Frontal cortex (tissue), 4 donors: ENCODE results near the gene ERBB4. TPM values are rescaled to one million over a fixed set of nuclear protein-coding genes. Genes with fewer than 3 reads are reported as not detected.
A peak's percentile ranks its signal among the peaks of the same experiment; 100 is the strongest.

Source experiments
- DNase-seq, 2 donors: peaks; one replicate each; pipeline ENCODE4 v3.0.0; 2012; ENCODE audit warnings: low spot score in 2 of 2
- FAIRE-seq: peaks from 2 replicates; lab custom pipeline; 2012; peaks lifted over from hg19 to GRCh38; lab: Jason Lieb, UNC
- total RNA-seq: library from RNA; depleted of rRNA; stranded (reverse); fragments of >200 nt; gene quantifications from one replicate; pipeline ENCODE4 v1.2.3, GENCODE V29; 2014
- donor health status: control.
- donor health status: control.
- donor health status: control.

The ERBB4 gene
- total RNA-seq, 1 donor from 2014 or later: 75.0 TPM

- FAIRE-seq (no peak), DNase-seq (no peak)
Measured at GRCh38 chr2:212384027-212384426, 154.6 kb downstream of the ERBB4 start.

GRCh38 chr2:212381428-212382102 lies 157.0 kb downstream of the ERBB4 start:
- no peak for DNase-seq
- no peak for FAIRE-seq

GRCh38 chr2:212379103-212379502 lies 159.5 kb downstream of the ERBB4 start:
- DNase-seq (no peak), FAIRE-seq (peak; percentile 13)

- FAIRE-seq (no peak), DNase-seq (no peak)
Measured at GRCh38 chr2:212367431-212367830, 171.2 kb downstream of the ERBB4 start.

- FAIRE-seq (no peak), DNase-seq (no peak)
Measured at GRCh38 chr2:212364112-212364985, 174.3 kb downstream of the ERBB4 start.

GRCh38 chr2:212361174-212361756 lies 177.3 kb downstream of the ERBB4 start:
- FAIRE-seq: no peak
- DNase-seq: no peak

GRCh38 chr2:212360068-212360460 lies 178.5 kb downstream of the ERBB4 start:
- no peak for DNase-seq
- FAIRE-seq: no peak

- no peak for FAIRE-seq
- no peak for DNase-seq
Measured at GRCh38 chr2:212359425-212360067, 179.1 kb downstream of the ERBB4 start.

GRCh38 chr2:212357606-212358005 lies 181.0 kb downstream of the ERBB4 start:
- DNase-seq: no peak
- FAIRE-seq: no peak

- FAIRE-seq (no peak), DNase-seq (no peak)
Measured at GRCh38 chr2:212354382-212354781, 184.2 kb downstream of the ERBB4 start.

- FAIRE-seq: no peak
- no peak for DNase-seq
Measured at GRCh38 chr2:212348501-212348900, 190.1 kb downstream of the ERBB4 start.

- no peak for FAIRE-seq
- no peak for DNase-seq
Measured at GRCh38 chr2:212346865-212347264, 191.7 kb downstream of the ERBB4 start.

GRCh38 chr2:212345966-212346365 lies 192.6 kb downstream of the ERBB4 start:
- DNase-seq: no peak
- no peak for FAIRE-seq

GRCh38 chr2:212344131-212344530 lies 194.5 kb downstream of the ERBB4 start:
- FAIRE-seq (no peak), DNase-seq (no peak)

GRCh38 chr2:212343167-212343566 lies 195.4 kb downstream of the ERBB4 start:
- FAIRE-seq (no peak), DNase-seq (no peak)

GRCh38 chr2:212337486-212338343 lies 200.9 kb downstream of the ERBB4 start:
- no peak for DNase-seq
- no peak for FAIRE-seq

- no peak for FAIRE-seq
Measured at GRCh38 chr2:212337036-212337435, 201.6 kb downstream of the ERBB4 start.

GRCh38 chr2:212330263-212330662 lies 208.3 kb downstream of the ERBB4 start:
- FAIRE-seq: no peak
- no peak for DNase-seq

More at GRCh38 chr2:212337036-212337435, 201.6 kb downstream of the ERBB4 start:
- no peak for DNase-seq

GRCh38 chr2:212328712-212329496 lies 209.7 kb downstream of the ERBB4 start:
- DNase-seq (no peak), FAIRE-seq (no peak)
